NT2/D1 (cell line): ENCODE results near the gene SRGAP3.

Experiments
- SUZ12 ChIP-seq: IDR thresholded peaks from 2 replicates; pipeline ENCODE4 v1.6.1; 2011; ENCODE audit not compliant: insufficient read length, insufficient read depth; ENCODE audit errors: extremely low read depth
- YY1 ChIP-seq: IDR thresholded peaks from 2 replicates; pipeline ENCODE4 v1.6.1; 2011; ENCODE audit not compliant: insufficient read length, insufficient read depth
- ZNF274 ChIP-seq: IDR thresholded peaks from 2 replicates; pipeline ENCODE4 v1.6.1; 2011; ENCODE audit warnings: mild to moderate bottlenecking, low read depth, low read length

- TF ChIP-seq YY1 (no peak), ZNF274 (no peak), SUZ12 (no peak)
These were observed 107.1 kb downstream of the SRGAP3 start for GRCh38 chr3:9142362-9142761.
